PC-9 (cell line): ENCODE data around the gene SREK1IP1.

Experiments used
- EZH2 ChIP-seq: fragments of 200-600 bp; sonication (generic); IDR thresholded peaks from 2 replicates; pipeline ENCODE4 v1.8.0; 2017; ENCODE audit warnings: antibody characterized with exemption, low read depth
- TF ChIP-seq, protein P1 (sequence below): fragments of 200-600 bp; sonication (generic); conservative IDR thresholded peaks from 2 replicates; pipeline ENCODE4 v1.6.1; 2017; ENCODE audit warnings: mixed run types, antibody characterized with exemption, mild to moderate bottlenecking, moderate library complexity

DNA sequence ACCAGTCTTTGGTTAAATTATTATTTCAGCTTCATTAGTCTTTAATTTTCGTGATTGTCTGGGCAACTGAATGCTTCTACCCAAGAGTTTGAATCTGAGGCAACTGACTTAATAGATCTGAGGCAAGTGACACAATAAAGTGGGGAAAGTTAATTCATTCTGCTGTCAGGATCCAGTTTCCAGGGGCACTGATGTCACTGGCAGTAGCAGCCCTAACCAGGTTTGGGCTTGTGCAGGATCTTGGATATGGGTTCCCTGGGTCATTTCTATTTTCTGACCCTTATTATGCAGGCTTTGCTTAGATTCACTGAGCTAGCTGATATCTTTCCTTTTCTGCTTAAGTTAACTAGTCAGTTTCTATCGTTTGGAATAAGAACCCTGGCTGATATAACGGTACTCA lies 9.6 kb downstream of the SREK1IP1 start:
- TF ChIP-seq, protein P1, sequence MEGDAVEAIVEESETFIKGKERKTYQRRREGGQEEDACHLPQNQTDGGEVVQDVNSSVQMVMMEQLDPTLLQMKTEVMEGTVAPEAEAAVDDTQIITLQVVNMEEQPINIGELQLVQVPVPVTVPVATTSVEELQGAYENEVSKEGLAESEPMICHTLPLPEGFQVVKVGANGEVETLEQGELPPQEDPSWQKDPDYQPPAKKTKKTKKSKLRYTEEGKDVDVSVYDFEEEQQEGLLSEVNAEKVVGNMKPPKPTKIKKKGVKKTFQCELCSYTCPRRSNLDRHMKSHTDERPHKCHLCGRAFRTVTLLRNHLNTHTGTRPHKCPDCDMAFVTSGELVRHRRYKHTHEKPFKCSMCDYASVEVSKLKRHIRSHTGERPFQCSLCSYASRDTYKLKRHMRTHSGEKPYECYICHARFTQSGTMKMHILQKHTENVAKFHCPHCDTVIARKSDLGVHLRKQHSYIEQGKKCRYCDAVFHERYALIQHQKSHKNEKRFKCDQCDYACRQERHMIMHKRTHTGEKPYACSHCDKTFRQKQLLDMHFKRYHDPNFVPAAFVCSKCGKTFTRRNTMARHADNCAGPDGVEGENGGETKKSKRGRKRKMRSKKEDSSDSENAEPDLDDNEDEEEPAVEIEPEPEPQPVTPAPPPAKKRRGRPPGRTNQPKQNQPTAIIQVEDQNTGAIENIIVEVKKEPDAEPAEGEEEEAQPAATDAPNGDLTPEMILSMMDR = no peak
- no peak for TF ChIP-seq EZH2
